Measurements from ENCODE around the gene CLHC1.

DNA sequence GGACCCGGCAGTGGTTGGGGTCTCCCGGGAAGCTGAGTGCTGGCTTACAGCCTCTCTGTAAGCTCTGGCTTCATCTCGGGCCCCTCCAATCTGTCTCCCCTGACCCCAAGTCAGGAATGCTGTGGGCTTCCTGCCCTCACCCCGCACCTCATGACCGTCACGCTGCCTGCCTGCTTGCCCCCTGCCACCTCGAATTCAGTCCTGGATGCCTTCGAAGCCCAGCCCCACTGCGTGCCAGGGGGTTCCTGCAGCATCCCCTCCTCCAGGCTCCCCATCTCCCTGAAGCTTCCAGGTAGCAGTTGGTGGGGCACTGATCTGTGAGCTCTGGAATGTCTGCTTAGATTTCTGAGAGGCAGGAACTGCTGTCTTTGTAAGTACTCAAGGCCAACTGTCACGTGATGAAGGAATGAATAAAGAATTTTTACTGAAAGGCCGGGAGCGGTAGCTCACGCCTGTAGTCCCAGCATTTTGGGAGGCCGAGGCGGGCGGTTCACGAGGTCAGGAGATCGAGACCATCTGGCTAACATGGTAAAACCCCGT is 6.5 kb downstream of the CLHC1 start:
- no peak for TF ChIP-seq ZNF274 (IDR thresholded peaks at IDR 0.05; ENCODE audit: low read depth, low read length)
- no peak for TF ChIP-seq YY1 (IDR thresholded peaks at IDR 0.05; ENCODE audit: insufficient read depth, insufficient read length)

All from NT2/D1 (cell line).